Measurements from ENCODE around the gene CTPS2.

DNA sequence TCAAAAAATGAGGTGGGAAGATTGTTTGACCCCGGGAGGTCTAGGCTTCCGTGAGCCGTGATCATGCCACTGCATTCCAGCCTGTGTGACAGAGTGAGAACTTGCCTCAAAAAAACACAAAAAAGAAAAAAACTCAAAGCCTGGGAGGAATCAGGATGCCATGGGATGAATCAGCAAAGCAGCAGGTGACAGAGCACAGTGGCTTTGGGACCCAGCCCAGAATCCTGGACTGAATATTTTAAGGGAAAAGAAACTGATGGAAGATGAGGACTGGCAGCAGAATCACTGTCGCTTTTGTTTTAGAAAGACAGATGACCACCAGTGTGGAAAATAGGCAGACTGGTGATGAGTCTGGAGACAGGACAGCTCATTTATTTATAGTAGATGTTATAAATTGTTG is 45.9 kb downstream of the CTPS2 start:
- TF ChIP-seq GATA3 (IDR thresholded peaks at IDR 0.05; ENCODE audit: low read depth, low read length): no peak
- TF ChIP-seq GATA2 (IDR thresholded peaks at IDR 0.05; ENCODE audit: low read depth, low read length): no peak

Measured in SH-SY5Y (cell line).